Kidney epithelial cell (primary cell): ENCODE results near the gene RPH3AL. TPM values are rescaled to one million over a fixed set of nuclear protein-coding genes. Genes with fewer than 3 reads are reported as not detected.

Experiments used
- DNase-seq: peaks from one replicate; pipeline ENCODE4 v3.0.0-alpha.2; 2010; ENCODE audit warnings: low read depth
- H3K27me3 ChIP-seq: 2 replicates; pipeline ENCODE4 v1.6.0; 2011; ENCODE audit warnings: low read length; ENCODE audit not compliant: control insufficient read depth, insufficient read depth
- H3K36me3 ChIP-seq: 2 replicates; pipeline ENCODE4 v1.5.1; 2011; ENCODE audit warnings: low read length; ENCODE audit not compliant: control insufficient read depth, insufficient read depth
- H3K4me3 ChIP-seq: 2 replicates; pipeline ENCODE4 v1.5.1; 2011; ENCODE audit warnings: low read depth, mild to moderate bottlenecking, control low read depth, low read length
- total RNA-seq: library from RNA; depleted of rRNA; stranded (reverse); fragments of >200 nt; gene quantifications from 2 replicates; pipeline ENCODE4 v1.2.3, GENCODE V29; 2015
- TF ChIP-seq, protein P1 (sequence below): IDR thresholded peaks from 2 replicates; pipeline ENCODE4 v1.5.1; 2011; ENCODE audit warnings: mild to moderate bottlenecking, moderate library complexity, low read length, control low read depth, inconsistent platforms; ENCODE audit not compliant: insufficient read depth, poor library complexity, severe bottlenecking

The RPH3AL gene
- total RNA-seq, 1 donor from 2014 or later: 15.1 TPM

DNA sequence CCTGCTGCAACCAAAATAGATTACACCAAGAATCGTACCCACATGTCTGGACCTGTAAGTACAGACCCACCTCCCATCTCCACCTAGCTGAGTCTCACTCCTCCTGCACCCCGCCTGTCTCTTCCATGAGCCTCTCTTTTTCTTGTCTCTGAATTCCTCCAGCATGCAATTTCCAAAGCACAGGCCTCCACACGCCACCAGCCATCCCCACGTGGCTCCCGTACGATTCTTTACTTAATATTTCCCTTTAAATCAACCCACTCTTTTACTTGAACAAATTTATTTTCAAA is 1.2 kb downstream of the RPH3AL start:
- Histone ChIP-seq H3K4me3 (no peak overlapping the region), H3K36me3 (no peaks in the 10 kb centered on the region), H3K27me3 (no peaks in the 10 kb centered on the region)
- TF ChIP-seq, protein P1, sequence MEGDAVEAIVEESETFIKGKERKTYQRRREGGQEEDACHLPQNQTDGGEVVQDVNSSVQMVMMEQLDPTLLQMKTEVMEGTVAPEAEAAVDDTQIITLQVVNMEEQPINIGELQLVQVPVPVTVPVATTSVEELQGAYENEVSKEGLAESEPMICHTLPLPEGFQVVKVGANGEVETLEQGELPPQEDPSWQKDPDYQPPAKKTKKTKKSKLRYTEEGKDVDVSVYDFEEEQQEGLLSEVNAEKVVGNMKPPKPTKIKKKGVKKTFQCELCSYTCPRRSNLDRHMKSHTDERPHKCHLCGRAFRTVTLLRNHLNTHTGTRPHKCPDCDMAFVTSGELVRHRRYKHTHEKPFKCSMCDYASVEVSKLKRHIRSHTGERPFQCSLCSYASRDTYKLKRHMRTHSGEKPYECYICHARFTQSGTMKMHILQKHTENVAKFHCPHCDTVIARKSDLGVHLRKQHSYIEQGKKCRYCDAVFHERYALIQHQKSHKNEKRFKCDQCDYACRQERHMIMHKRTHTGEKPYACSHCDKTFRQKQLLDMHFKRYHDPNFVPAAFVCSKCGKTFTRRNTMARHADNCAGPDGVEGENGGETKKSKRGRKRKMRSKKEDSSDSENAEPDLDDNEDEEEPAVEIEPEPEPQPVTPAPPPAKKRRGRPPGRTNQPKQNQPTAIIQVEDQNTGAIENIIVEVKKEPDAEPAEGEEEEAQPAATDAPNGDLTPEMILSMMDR: no peak
- DNase-seq: no peak

DNA sequence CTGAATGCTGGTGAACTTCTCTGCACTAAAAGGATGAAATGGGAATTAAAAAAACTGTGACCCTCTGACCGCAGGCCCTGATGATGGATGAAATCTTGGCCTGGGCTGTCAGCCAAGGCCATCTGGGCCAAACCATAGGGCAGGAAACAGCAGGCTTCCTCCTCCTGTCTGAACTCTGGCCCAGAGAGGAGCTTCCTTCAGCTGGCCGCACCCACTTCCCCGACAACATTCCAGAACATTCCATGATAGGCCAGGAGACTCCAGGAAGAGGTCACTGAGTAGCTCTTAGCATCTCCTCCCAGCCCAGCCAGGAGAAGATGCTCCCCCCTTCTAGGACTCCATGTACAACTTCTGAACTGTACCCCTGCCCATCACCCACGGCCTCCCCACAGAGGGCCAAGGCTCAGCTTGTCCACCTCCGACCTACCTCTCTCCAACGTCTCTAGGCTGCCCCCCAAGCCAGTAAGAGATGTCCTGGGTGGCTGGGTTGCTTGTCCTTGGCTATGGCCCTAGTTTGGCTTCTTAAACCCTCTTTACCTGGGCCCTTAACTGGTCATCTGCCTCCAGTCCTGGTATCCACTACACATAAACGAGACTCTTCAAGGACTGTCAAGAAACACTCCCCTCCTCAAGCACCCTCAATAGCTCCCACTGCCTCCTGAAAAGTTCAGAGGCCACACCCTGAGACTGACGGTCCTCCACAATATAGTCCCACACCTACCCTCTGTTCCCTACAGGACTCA is 1.7 kb downstream of the RPH3AL start:
- no peak for DNase-seq
- TF ChIP-seq, protein P1: no peak
- no peaks in the 10 kb centered on the region for H3K36me3 ChIP-seq
- no peak overlapping the region for H3K4me3 ChIP-seq
- H3K27me3 ChIP-seq: no peaks in the 10 kb centered on the region

DNA sequence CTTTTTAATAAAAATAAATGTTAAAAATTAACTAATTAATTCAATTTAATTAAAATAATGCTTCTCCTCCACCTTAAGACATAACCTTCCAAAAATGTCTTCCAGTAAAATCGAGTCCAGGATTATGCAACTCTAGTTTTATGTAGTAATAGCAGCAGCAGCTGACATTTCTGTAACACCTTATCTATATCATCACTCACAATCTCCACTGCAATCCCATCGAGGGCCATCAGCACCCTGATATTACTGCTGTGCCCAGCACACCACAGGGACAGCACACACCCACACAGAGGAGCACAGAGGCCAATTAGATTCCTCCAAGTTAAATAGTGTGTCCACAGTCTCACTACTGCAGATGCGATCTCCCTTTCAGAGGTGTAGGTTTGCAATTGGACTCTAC is 2.9 kb downstream of the RPH3AL start:
- no peak for DNase-seq
- Histone ChIP-seq H3K27me3 (no peaks in the 10 kb centered on the region), H3K4me3 (no peak overlapping the region), H3K36me3 (no peaks in the 10 kb centered on the region)
- TF ChIP-seq, protein P1: no peak

DNA sequence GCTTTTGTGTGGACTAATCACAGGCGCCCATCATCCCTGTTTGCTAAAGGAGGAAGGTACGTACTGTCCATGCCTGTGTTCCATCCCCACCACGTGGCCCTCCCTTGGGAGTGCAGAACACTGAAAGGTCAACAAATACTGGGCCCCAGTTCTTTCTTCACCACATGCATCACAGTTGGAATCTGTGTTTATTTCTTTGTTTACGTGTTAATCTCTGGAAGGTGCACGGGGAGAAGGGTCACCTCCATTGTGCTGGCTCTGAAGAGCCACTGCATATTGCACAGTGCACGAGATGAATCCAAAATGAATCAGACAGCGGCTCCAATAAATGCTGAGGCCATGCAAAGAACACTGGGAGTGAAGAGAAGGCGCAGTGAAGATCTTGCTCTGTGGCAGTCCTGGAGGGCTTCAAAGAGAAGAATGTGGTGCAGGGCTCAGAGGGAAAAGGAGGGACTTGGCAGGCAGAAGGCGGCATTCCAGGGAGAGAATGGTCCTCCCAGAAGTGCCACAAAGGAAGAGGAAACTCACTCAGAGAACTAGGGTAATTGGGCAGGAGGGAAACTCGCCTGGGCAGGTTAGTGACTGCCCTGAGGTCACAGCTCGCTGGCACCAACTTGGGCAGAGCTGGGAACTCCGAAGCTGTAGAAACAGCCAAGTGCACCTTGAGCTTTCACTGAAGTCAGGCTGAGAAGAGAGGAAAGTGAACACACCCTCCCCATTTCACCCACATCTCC is 3.7 kb downstream of the RPH3AL start:
- Histone ChIP-seq H3K4me3 (no peak overlapping the region), H3K36me3 (no peaks in the 10 kb centered on the region), H3K27me3 (no peaks in the 10 kb centered on the region)
- no peak for DNase-seq
- TF ChIP-seq, protein P1: no peak

DNA sequence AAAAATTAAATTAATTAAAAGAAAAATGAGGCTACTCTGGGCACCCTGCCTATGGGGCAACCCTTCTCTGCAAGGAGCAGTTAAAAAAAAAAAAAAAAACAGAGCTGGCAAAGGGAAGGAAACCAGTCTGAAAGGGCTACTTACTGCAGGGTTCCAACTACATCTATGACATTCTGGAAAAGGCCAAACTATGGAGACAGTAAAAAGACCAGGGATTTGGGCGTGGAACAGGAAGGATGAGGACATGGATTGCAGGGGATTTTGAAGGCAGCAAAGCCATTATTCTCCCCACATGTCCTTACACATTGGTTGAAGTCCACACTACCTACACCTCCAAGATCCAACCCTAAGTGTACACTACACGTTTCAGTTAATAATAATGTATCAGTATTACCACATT is 4.6 kb downstream of the RPH3AL start:
- DNase-seq: no peak
- TF ChIP-seq, protein P1: no peak
- H3K27me3 ChIP-seq: no peaks in the 10 kb centered on the region
- H3K36me3 ChIP-seq: no peaks in the 10 kb centered on the region
- no peak overlapping the region for H3K4me3 ChIP-seq

DNA sequence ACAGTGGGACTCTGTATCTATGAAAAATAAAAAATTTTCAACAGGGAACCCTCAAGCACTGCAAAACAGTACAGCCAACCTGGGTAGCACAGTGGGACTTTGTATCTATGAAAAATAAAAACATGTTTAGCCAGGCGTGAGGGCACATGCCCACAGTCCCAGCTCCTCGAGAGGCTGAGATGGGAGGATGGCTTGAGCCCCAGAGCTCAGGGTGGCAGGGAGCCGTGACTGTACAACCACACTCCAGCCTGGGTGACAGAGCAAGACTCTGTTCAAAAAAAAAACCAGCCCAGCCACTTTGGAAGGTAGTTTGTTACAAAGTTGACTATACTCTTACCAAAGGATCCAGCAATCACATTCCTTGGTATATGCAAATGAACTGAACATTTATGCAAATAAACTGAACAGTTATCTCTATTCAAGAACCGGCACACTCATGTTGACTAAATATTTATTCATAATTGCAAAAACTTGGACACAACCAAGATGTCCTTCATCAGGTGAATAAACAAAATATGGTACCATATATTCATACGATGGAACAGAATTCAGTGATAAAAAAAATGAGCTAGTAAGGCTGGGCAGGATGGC is 5.2 kb downstream of the RPH3AL start:
- Histone ChIP-seq H3K36me3 (no peaks in the 10 kb centered on the region), H3K27me3 (no peaks in the 10 kb centered on the region), H3K4me3 (no peak overlapping the region)
- DNase-seq: no peak
- TF ChIP-seq, protein P1: no peak
